GM18861 (cell line): Measurements from ENCODE around the gene GAD1.
A peak's percentile ranks its signal among the peaks of the same experiment; 100 is the strongest.

Experiments used
- ATAC-seq: cut with Tn5 transposase; IDR thresholded peaks from one replicate; pipeline ENCODE4 v1.9.1; 2021; ENCODE audit not compliant: unreplicated experiment

Gene GAD1

GRCh38 chr2:170816504-170817092 lies at the start of gene GAD1:
TSS of gene GAD1 (plus strand) at chr2:170816887. CDS start at chr2:170818592, 1,705 bp downstream.
- ATAC-seq: peak; percentile 43

DNA sequence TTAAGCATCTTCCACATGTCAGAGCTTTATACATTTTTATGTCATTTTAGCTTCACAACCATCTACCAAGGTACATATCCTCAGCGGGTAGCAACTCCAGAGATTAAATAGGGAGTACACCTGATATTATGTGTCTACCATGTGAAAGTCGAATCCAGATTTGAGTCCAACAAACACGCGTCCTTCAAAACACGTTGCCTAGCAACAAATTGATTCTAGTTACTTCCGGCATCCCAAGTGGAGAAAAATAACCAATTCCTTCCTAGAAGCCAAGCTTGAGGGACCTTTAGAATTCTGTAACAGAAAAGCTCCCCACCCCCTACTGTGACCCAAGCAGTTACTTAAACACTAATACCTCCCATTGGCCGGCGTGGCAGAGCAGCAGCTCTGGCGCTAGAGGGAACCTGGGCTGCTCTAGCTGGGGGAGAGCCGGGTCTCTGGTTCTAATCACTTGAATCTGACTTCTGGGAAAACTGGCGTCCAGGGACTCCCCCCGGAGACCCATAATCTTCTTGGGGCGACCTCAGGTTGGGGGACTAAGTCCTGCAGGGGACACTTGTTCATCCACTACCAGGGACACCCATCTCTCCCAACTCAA lies 46.6 kb upstream of the GAD1 start, which contains the start of gene ERICH2:
Gene ERICH2, plus strand, starts transcription at position 371 of the 598 bp plus-strand sequence. CDS start 304 bp downstream, outside the sequence.
- ATAC-seq: peak; percentile 49

- ATAC-seq: peak; percentile 42
These were observed 45.9 kb upstream of the GAD1 start for GRCh38 chr2:170770606-170771420.

DNA sequence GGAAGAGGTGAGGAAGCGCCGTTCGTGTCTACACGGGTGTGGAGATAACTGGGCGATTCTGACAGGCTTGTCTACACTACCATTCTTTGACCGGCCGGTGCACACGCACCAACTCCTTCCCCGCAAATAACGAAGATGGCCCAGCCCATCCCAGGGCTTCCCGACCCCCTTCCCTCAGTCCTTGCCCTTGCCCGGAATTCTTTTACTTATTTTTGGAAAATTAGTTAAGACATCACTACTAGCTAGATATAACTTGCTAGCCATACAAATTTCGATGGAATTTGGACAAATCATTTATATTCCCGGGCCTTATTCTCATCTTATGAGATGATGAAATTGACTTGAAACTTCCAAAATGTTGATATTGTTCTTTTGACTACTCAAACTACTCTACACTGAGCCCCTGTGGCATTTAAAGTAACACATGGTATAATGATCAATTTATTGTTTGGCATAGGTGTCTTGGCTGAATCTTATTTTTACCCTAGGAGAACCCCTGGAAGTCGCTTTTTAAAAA lies 45.2 kb upstream of the GAD1 start:
- no peak for ATAC-seq

DNA sequence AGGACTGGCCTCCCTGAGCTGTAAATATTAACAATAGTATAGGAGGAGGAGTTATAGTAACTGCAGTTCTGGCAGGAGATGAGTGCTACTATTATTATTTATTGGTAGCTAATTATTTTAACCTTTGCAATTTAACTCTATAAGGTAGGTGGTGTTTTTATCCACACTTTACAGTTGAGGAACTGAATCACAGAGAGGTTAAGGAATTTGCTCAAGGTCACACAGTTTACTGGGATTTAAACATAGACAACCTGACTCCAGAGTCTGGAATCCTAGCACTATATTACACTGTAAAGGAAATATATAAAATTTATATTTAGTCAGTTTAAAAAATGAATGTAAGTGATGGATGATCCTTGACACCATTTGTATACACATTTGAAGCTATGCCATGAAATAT lies 44.4 kb upstream of the GAD1 start:
- ATAC-seq: no peak

- no peak for ATAC-seq
These were observed 42.6 kb upstream of the GAD1 start for GRCh38 chr2:170774074-170774473.

- no peak for ATAC-seq
These were observed 37.8 kb upstream of the GAD1 start for GRCh38 chr2:170778900-170779299.

DNA sequence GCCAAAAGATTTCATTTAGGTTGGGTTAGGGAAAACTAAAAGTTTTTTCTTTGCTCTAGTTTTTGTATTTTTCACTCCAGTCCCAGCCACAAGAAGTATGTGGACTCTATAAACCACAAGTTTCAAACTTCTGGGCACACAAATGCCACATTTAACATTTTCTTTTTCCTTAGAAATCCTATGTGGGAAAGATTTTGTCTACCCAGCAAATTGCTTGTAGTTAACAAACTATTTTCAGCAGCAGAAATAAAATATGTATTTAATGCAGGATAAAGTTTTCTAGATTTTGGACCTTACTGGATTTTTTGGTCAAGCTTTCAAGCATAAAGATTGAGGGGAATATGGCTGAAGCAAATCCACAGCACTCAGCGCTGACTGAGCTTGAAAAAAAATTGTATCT lies 37.4 kb upstream of the GAD1 start:
- no peak for ATAC-seq

GRCh38 chr2:170782673-170783072 lies 34.0 kb upstream of the GAD1 start:
- ATAC-seq: no peak

- ATAC-seq: no peak
These were observed 33.1 kb upstream of the GAD1 start for GRCh38 chr2:170783549-170783948.

DNA sequence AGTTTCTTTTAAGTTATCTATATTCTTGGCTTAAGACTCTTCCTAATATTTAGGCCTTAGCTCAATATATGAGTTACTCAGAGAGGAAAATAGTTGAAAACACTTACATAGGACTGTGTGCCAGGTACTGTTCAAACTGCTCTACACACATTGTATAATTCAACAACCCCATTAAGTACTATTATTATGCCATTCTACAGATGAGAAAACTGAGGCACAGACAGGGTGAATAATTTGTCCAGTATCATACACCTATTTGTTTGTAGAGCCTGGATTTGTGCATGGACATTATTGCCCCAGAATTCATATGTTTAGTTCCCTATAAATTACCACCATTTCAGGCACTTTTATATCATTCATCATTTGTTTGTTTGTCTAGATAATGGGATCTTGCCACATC lies 17.7 kb upstream of the GAD1 start:
- no peak for ATAC-seq

DNA sequence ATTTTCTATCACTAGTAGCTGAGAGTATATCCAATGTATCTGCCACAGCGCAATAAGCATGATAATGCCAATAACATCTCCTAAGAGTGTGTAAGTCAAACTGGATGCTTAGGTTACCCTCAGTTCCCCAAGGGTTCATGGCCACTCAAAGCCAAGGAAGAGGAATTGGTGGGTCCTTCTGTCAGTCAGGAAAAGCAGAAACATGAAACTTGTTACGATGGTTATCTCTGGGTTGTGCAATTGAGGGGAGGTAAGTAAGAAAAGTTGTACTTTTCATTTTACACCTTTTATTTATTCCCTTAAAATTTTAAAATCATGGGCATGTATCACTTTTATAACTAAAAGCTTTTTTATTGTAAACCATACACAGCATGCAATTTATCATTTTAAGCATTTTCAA lies 10.1 kb upstream of the GAD1 start:
- ATAC-seq: no peak

- ATAC-seq: no peak
These were observed 3.7 kb upstream of the GAD1 start for GRCh38 chr2:170812710-170813600.

GRCh38 chr2:170813611-170814532 lies 2.8 kb upstream of the GAD1 start:
- no peak for ATAC-seq

DNA sequence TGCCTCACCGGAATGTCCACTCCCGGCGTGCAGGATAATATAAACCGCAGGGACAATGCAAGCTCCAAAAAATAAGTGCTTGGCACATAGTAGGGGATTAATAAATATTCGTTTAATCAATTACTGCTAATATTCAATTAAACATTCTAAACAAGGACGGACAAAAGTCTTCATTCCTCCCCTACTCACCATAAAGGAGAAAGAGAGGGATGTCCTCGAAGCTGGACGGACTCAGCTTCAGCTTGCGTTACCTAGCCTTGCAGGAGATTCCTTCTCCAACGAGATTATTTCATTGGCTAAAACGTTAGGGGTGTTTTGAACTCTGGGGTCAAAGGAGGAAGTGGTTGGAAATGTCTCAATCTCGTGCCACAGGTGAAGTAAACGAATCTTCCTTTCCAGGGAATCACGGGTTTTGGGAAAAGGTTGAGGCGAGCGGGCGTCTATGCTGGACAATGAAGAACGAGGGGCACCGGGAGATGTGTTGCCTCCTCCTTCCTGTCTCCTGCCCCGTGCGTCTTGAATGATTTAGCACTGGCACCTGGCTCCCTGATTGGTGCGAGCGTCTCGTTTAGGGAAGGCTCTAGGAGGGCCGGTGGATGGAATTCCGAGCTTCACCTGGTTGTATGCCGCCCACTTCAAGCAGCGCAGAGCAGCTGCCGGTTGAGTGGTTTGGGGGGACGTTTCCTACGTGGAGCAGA lies 2.0 kb upstream of the GAD1 start:
- ATAC-seq: no peak

GRCh38 chr2:170815311-170815710 lies 1.4 kb upstream of the GAD1 start:
- no peak for ATAC-seq

GRCh38 chr2:170815746-170816503 lies 762 bp upstream of the GAD1 start:
- ATAC-seq: no peak
